Measurements from ENCODE around the gene CTIF.
A peak's percentile ranks its signal among the peaks of the same experiment; 100 is the strongest.

CTIF gene

GRCh38 chr18:48828691-48829442, 290.0 kb downstream of the CTIF start:
- DNase-seq = peak; percentile 27

- DNase-seq = no peak
These were observed 290.8 kb downstream of the CTIF start for GRCh38 chr18:48829443-48830149.

GRCh38 chr18:48831113-48831759, 292.4 kb downstream of the CTIF start:
- no peak for DNase-seq

GRCh38 chr18:48831802-48832201, 293.0 kb downstream of the CTIF start:
- no peak for DNase-seq

- DNase-seq = no peak
These were observed 294.3 kb downstream of the CTIF start for GRCh38 chr18:48832938-48833700.

GRCh38 chr18:48833701-48834412, 295.0 kb downstream of the CTIF start:
- no peak for DNase-seq

GRCh38 chr18:48834413-48835031, 295.7 kb downstream of the CTIF start:
- DNase-seq = no peak

GRCh38 chr18:48835119-48835518, 296.3 kb downstream of the CTIF start:
- no peak for DNase-seq

- DNase-seq = no peak
These were observed 296.9 kb downstream of the CTIF start for GRCh38 chr18:48835745-48836170.

- DNase-seq = no peak
These were observed 297.5 kb downstream of the CTIF start for GRCh38 chr18:48836231-48836805.

- DNase-seq = no peak
These were observed 298.2 kb downstream of the CTIF start for GRCh38 chr18:48836806-48837615.

- DNase-seq = no peak
These were observed 298.8 kb downstream of the CTIF start for GRCh38 chr18:48837676-48838075.

- no peak for DNase-seq
These were observed 299.4 kb downstream of the CTIF start for GRCh38 chr18:48838166-48838775.

- no peak for DNase-seq
These were observed 300.3 kb downstream of the CTIF start for GRCh38 chr18:48838921-48839818.

GRCh38 chr18:48839819-48840490, 301.1 kb downstream of the CTIF start:
- DNase-seq = no peak

GRCh38 chr18:48840491-48840877, 301.7 kb downstream of the CTIF start:
- DNase-seq = peak; percentile 26

- DNase-seq = no peak
These were observed 302.8 kb downstream of the CTIF start for GRCh38 chr18:48841381-48842258.

All from NCI-H1436 treated with DMSO at 0.1 percent for 48 hours (cell line).